ENCODE data around the gene CERT1.

DNA sequence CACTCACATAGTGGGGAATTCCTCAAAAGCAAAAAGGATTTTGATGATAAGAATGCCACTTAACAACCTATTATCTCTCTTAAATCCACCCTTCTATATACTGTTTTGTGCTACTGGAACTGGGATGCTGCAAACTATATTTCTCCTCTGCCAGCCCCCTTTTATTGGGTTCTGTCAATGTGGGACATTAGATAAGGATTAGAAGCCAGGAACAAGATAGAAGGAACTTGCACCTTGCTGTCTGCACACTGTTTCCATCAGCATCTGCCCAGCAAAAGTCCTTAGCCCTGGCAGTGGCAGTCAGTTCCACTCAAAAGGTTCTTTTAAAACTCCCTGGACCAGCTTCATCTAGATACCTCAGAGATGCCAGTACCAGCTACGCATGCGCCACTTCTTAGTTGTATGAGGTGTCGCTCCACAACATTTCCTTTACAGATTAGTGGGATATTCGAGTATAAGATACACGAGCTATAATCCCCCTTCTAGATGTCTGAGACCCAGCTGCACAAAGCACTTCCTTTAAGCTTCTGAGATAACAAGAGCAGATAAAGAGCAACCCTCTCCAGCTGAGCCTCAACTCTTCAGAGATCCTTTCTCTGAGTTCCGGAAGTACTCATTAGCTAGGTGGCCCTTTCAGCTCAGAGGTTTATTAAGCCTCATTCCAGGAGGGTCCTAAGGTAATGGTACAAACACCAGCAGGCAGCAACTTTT lies 45.3 kb downstream of the CERT1 start:
- TF ChIP-seq CTCF (conservative IDR thresholded peaks at IDR 0.05 in 1 of 2, IDR thresholded peaks at IDR 0.05 in 1 of 2; ENCODE audit: extremely low read depth in 1 of 2, insufficient read depth in 1 of 2, low read depth in 1 of 2, low read length in 2 of 2), result no peak
- TF ChIP-seq EZH2 (IDR thresholded peaks at IDR 0.05; ENCODE audit: borderline replicate concordance, low read length), result no peak
